HEK293 (cell line): ENCODE measurements around the gene NLGN1.

ENCODE experiments used
- CTCF ChIP-seq: fragments of 450-650 bp; formaldehyde crosslinking; IDR thresholded peaks from 2 replicates; pipeline ENCODE4 v1.5.1; 2016; ENCODE audit warnings: missing biosample characterization, missing genetic modification characterization
- GLI4 ChIP-seq: fragments of 450-650 bp; formaldehyde crosslinking; IDR thresholded peaks from 2 replicates; pipeline ENCODE4 v1.5.1; 2016; ENCODE audit warnings: missing biosample characterization, missing genetic modification characterization
- PATZ1 ChIP-seq: fragments of 450-650 bp; formaldehyde crosslinking; IDR thresholded peaks from 2 replicates; pipeline ENCODE4 v1.5.1; 2016; ENCODE audit warnings: missing biosample characterization, missing genetic modification characterization
- PRDM10 ChIP-seq: fragments of 450-650 bp; formaldehyde crosslinking; IDR thresholded peaks from 2 replicates; pipeline ENCODE4 v1.5.1; 2016; ENCODE audit warnings: missing biosample characterization, missing genetic modification characterization
- YY1 ChIP-seq: fragments of 450-650 bp; formaldehyde crosslinking; IDR thresholded peaks from 2 replicates; pipeline ENCODE4 v1.5.1; 2018; ENCODE audit warnings: missing biosample characterization, missing genetic modification characterization
- ZFP3 ChIP-seq: fragments of 450-650 bp; formaldehyde crosslinking; IDR thresholded peaks from 2 replicates; pipeline ENCODE4 v1.5.1; 2016; ENCODE audit warnings: low read depth, missing biosample characterization, missing genetic modification characterization
- ZNF138 ChIP-seq: fragments of 450-650 bp; formaldehyde crosslinking; IDR thresholded peaks from 2 replicates; pipeline ENCODE4 v1.5.1; 2016; ENCODE audit warnings: missing biosample characterization, missing genetic modification characterization, borderline replicate concordance
- ZNF157 ChIP-seq: fragments of 450-650 bp; formaldehyde crosslinking; IDR thresholded peaks from 2 replicates; pipeline ENCODE4 v1.5.1; 2016; ENCODE audit warnings: missing biosample characterization, missing genetic modification characterization
- ZNF248 ChIP-seq: fragments of 450-650 bp; formaldehyde crosslinking; IDR thresholded peaks from 2 replicates; pipeline ENCODE4 v1.5.1; 2017; ENCODE audit warnings: missing biosample characterization, missing genetic modification characterization
- ZNF558 ChIP-seq: fragments of 450-650 bp; formaldehyde crosslinking; IDR thresholded peaks from 2 replicates; pipeline ENCODE4 v1.5.1; 2016; ENCODE audit warnings: missing biosample characterization, missing genetic modification characterization
- ZNF585B ChIP-seq: fragments of 450-650 bp; formaldehyde crosslinking; IDR thresholded peaks from 2 replicates; pipeline ENCODE4 v1.5.1; 2016; ENCODE audit warnings: missing biosample characterization, missing genetic modification characterization
- ZNF677 ChIP-seq: fragments of 450-650 bp; IDR thresholded peaks from 2 replicates; pipeline ENCODE4 v1.5.0; 2018; ENCODE audit warnings: missing biosample characterization, mild to moderate bottlenecking, missing genetic modification characterization, moderate library complexity

- no peak for TF ChIP-seq ZNF138 (tag by site-specific recombination)
- no peak for TF ChIP-seq ZNF248 (tag by site-specific recombination)
- no peak for TF ChIP-seq GLI4 (tag by site-specific recombination)
- TF ChIP-seq ZFP3, result no peak
- no peak for TF ChIP-seq YY1
- no peak for TF ChIP-seq PRDM10
- TF ChIP-seq PATZ1 (tag by site-specific recombination), result no peak
- no peak for TF ChIP-seq ZNF677 (tag by site-specific recombination)
- TF ChIP-seq CTCF (tag by site-specific recombination), result no peak
- no peak for TF ChIP-seq ZNF558 (tag by site-specific recombination)
- no peak for TF ChIP-seq ZNF157 (tag by site-specific recombination)
- no peak for TF ChIP-seq ZNF585B (tag by site-specific recombination)
Measured at GRCh38 chr3:174219738-174220137, 822.2 kb downstream of the NLGN1 start.
